Stimulated activated naive CD8-positive, alpha-beta T cell treated with anti-CD3 and anti-CD28 coated beads, Interleukin-15, Interleukin-2, amounts not matched to agents 100 ng/mL and 50 ng/mL, for 24 hours (primary cell): ENCODE measurements around the gene A3GALT2.
A peak's percentile ranks its signal among the peaks of the same experiment; 100 is the strongest.

Source experiments
- H3K27ac Mint-ChIP-seq: one replicate; pipeline ENCODE4 v1.8.0; 2021; ENCODE audit warnings: mild to moderate bottlenecking, mixed read lengths
- H3K27me3 Mint-ChIP-seq: one replicate; pipeline ENCODE4 v1.8.0; 2021; ENCODE audit warnings: mixed read lengths
- H3K36me3 Mint-ChIP-seq: one replicate; pipeline ENCODE4 v1.8.0; 2021; ENCODE audit warnings: low read depth, mixed read lengths
- H3K4me1 Mint-ChIP-seq: one replicate; pipeline ENCODE4 v1.8.0; 2021; ENCODE audit warnings: low read depth, mixed read lengths
- H3K4me3 Mint-ChIP-seq: one replicate; pipeline ENCODE4 v1.8.0; 2021; ENCODE audit warnings: mild to moderate bottlenecking, mixed read lengths
- H3K9me3 Mint-ChIP-seq: one replicate; pipeline ENCODE4 v1.8.0; 2021; ENCODE audit warnings: mixed read lengths

The A3GALT2 gene

GRCh38 chr1:33260439-33260838 is 60.5 kb downstream of the A3GALT2 start:
- Mint-ChIP-seq H3K4me1 (peaks cover 32% of the 10 kb centered on the region), H3K27me3 (no peaks in the 10 kb centered on the region), H3K27ac (peak overlapping the region; percentile 12), H3K9me3 (no peaks in the 10 kb centered on the region), H3K4me3 (no peak overlapping the region), H3K36me3 (no peaks in the 10 kb centered on the region)

DNA sequence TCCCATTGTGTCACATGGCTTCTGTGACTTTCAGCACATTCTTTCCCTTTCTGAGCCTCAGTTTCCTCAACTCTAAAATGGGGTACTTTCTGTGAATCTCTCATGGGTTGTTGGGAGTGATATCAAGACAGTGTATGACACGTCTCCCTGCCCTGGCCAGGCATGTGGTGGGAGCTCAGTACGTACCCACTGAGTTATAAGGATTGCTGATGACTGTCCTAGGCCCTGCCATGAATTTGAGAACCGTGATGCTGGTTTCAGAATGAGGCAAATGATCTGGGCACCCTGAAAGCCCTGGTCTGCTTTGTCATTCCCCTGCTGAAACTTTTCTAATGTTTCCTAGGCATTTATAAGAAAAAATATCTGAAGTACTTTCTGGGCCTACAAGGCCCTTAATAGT is 61.0 kb downstream of the A3GALT2 start:
- H3K4me1 Mint-ChIP-seq = peaks cover 32% of the 10 kb centered on the region
- no peak overlapping the region for H3K27ac Mint-ChIP-seq
- H3K4me3 Mint-ChIP-seq = no peak overlapping the region
- H3K27me3 Mint-ChIP-seq = no peaks in the 10 kb centered on the region
- no peaks in the 10 kb centered on the region for H3K9me3 Mint-ChIP-seq
- no peaks in the 10 kb centered on the region for H3K36me3 Mint-ChIP-seq

GRCh38 chr1:33258788-33259274 is 62.1 kb downstream of the A3GALT2 start:
- no peaks in the 10 kb centered on the region for H3K27me3 Mint-ChIP-seq
- no peak overlapping the region for H3K27ac Mint-ChIP-seq
- H3K9me3 Mint-ChIP-seq = no peaks in the 10 kb centered on the region
- H3K4me3 Mint-ChIP-seq = no peak overlapping the region
- no peaks in the 10 kb centered on the region for H3K36me3 Mint-ChIP-seq
- peaks cover 32% of the 10 kb centered on the region for H3K4me1 Mint-ChIP-seq

GRCh38 chr1:33257772-33258712 is 62.9 kb downstream of the A3GALT2 start:
- Mint-ChIP-seq H3K4me3 (peak overlapping the region; percentile 96), H3K27me3 (no peaks in the 10 kb centered on the region), H3K4me1 (peaks cover 32% of the 10 kb centered on the region), H3K36me3 (no peaks in the 10 kb centered on the region), H3K27ac (peak overlapping the region; percentile 96), H3K9me3 (no peaks in the 10 kb centered on the region)

DNA sequence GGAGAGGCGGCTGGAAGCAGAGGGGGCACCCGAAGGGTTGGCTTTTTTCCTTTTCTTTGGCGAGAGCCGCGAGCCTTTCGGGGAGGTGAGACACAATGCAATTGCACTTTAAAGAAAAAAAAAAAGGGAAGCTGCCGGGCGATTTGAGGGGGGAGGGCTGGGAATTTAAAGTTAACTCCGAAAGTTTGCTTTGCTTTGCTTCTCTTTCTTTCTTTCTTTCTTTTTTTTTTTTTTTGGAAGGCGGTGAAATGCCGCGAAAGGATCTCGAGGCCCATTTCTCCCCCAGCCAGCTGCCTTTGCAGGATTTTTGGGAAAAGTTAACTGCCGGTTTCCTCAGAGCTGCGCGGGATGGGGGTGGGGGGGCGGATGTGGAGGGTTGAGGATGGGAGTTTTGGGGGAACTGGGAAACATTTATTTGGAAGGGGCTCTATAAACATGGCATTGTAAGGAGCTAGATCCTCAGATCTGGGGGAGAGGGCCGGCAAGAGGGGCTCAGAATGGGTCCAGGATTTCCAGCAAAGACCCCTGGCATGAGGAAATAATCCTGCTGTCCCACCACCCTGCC is 63.6 kb downstream of the A3GALT2 start:
- no peaks in the 10 kb centered on the region for H3K27me3 Mint-ChIP-seq
- H3K9me3 Mint-ChIP-seq = no peaks in the 10 kb centered on the region
- peak overlapping the region; percentile 96 for H3K27ac Mint-ChIP-seq
- peaks cover 32% of the 10 kb centered on the region for H3K4me1 Mint-ChIP-seq
- H3K36me3 Mint-ChIP-seq = no peaks in the 10 kb centered on the region
- H3K4me3 Mint-ChIP-seq = peak overlapping the region; percentile 96
